Posterior cingulate gyrus (tissue), 11 donors: Measurements from ENCODE around the gene NUP160.
"Not testable (repeated sequence)": the region's sequence is repeated elsewhere in the genome, so short reads cannot be mapped to it uniquely, and the experiment has no call there.

Source experiments
- DNase-seq, 10 donors: peaks; one replicate each; pipeline versions ENCODE4 v3.0.0 to v3.0.0-alpha.2; 2020 to 2021; ENCODE audit warnings: mixed read lengths in 3 of 10
- intact Hi-C: fragments of 100-400 bp; cut with DNase I; formaldehyde crosslinking; loops from one replicate; pipeline ENCODE4 v1.15.1; 2023

NUP160 gene

GRCh38 chr11:47737817-47738216 lies 110.3 kb downstream of the NUP160 start:
- DNase-seq, result not testable (repeated sequence)
- intact Hi-C loops, result loop anchor here (10.0 kb wide), 1 partner anchor 47 kb away; no protein-coding TSS in a partner anchor

DNA sequence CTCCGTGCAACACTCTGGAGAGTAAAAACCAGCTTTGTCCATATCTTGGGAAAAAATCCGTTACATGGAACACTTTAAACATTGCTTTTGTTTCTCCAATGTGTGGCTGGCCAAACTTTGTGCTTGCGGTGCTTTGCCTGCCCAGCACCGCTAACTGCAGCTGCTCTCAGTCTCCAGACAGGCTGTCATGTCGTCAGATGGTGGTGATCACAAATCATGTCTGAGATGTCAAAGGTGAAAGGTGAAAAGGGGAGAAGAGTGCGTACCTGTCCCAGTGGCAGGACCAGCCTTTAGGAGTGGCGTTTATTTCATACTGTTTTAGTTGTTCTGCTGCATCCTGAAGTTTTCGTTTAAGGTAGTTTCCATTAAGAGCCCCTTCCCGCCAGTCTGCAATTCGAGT lies 115.9 kb downstream of the NUP160 start:
- DNase-seq, result no peak
- intact Hi-C loops, result loop anchor here (10.0 kb wide), 1 partner anchor 53 kb away; no protein-coding TSS in a partner anchor

DNA sequence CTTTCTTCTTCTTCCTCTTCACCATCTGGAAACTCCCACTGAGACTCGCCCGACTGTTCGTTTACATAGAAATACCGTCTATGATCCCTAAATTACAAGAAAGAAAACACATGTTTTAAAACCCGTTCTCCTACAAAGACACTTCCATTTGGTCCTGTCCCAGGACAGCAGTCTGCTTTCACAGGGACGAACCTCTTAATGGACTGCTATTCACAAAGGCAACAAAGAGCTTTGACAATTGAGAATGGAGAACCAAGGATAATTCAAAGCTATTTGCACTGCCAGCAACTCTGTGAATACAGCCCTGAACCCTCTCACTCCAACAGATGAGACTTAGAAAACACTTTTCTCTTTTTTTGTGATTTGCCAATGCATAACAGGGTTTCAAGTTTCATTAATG lies 116.7 kb downstream of the NUP160 start:
- intact Hi-C loops, result loop anchor here (10.0 kb wide), 1 partner anchor 53 kb away; no protein-coding TSS in a partner anchor
- DNase-seq, result no peak
